EL (cell line): Measurements from ENCODE around the gene CYB561.

ENCODE experiments used
- DNase-seq: peaks from one replicate; pipeline ENCODE4 v3.0.0-alpha.2; 2016

CYB561 gene

DNA sequence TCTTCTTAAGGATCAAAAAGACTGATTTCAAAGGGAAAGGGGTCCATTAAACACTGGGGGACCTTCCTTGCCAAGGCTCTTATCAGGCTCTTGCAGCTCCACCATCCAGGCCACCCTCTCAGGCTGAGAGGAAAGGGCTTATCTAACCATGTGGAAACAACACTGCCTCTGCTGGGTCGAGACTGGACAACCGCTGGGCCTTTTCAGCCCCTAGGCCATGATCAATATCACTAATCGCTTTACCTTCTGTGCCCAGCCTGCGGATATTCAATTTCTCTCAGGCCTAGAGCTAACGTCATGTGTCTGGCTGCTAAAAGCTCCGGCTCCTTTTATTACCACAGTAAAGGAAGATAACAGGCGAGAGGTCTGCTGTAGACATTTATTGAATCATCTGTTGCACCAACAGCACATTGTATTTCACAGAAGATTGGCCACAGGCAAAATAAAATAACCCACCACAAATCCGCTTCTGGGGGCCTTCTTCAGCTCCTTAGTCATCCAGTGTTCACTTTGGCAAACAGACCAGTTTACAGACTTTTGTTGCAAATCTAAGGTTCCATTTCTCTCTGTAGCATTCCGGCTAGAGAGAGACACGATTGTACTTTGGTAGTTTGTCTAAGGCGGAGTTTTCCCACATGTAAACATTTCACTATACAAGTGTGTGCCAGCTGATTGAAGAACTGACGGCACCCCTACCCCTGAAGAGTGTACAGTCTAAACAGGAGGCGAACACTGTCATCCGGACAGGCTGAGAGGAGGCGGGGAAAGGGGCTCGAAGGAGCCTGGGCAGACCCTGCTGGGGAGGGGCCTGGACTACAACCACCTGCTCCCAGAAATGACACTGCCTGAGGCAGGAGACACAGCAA is 13.9 kb downstream of the CYB561 start:
- peak; percentile 62 for DNase-seq

DNA sequence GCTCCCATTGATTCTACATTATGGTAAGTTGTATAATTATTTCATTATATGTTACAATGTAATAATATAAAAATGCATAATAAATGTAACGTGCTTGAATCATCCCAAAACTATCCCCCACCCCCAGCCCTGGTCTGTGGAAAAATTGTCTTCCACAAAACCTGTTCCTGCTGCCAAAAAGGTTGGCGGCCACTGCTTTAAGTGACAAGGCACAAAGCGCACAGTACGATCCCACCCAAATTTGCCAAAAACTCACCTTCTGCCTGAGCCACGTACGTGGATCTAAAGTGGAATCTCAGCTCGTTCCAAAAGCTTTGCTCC is 14.5 kb downstream of the CYB561 start:
- DNase-seq: no peak

DNA sequence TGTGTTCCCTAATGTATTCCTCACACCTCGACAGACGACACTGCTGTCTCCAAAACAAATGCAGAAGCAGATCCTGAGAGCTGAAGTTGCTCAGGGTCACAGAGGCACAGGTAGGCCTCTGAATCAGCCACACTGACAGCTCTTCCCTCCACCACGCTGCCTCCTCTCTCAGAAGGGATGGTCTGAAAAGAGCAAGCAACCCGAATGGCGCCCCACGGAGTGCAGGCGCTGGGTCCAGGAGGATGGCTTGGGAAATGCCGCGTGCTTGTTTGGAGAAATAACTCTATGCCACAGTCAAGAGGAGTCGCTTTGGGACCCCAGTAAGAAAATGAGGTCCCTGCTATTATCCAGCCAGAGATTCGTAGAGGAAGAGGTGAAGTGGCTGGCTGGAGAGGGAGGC is 15.9 kb downstream of the CYB561 start:
- DNase-seq: no peak

DNA sequence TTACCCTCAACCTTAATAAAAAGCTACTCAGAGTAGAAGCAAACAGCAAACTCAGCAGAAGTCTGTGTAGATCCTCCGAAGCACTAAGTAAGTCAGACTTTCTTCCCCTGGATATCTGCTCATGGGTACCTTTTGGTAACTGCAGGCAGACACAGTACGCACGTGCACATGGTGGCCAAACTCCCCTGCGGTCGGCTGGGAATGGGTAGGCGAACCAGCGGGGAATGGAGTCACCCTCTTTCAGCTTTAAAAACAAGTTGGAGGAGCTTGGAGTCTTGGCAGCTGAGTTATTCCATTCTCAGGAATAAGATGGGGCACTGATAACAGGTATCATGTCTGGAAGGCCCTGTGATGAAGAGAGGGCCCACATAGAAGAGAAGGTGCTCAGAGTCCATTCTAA is 16.3 kb downstream of the CYB561 start:
- no peak for DNase-seq

DNA sequence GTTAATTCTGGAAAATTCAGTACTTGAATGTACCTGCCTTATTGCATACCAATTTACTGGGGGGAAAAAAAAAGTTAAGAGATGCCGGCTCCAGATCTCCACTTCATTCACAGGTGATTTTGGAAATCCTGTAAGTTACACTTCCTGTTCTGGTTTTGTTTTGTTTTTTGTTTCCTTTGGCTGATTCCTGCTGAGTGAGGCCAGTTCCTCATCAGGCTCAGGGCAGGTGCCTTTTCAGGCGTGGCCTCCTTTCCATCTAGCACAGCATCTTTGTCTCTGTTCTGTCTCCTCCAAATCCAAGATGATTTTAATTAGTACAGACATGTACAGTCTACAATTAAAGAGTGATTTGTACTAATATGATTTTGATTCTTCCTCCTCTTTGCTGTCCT is 19.2 kb downstream of the CYB561 start:
- DNase-seq: no peak

DNA sequence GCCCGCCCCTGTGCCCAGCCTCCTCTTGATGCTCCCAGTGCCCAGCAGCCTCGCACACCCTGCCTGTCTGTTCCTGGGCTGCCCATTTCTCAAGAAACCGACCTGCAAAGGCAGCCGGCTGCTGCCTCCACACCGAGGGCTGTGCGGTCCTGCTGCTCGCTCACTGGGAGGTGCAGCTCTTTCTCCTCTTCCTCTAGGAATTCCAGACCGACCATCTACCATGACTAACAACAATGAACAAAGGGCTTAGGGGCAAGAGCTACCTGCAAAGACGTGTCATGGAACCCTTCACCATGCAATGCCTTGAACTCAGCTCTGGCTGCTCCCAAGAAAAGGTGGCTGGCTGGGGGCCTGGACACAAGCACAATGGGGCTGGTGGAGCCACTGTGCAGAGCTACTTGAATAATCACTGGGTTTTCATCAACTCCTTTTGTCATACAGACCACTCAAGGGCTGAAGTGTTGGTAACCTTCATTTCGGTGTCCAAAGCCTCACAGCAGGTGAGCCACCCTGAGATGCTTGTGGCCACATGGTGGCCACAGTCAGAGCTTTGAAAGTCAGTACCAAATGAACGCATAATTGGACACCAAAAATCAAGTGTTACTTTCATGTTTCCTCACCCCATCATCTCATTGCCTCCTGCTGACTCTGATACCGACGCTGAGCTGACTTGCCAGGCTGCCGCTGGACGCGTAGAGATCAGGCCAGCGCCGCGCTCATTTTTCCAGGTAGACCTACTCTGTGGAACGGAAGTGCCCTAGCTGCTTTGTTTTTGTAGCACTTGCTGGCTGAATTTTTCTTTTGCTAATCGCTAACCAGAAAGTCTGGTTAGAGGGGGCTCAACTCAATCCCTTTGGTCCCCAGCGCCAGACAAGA is 19.8 kb downstream of the CYB561 start:
- DNase-seq: no peak

DNA sequence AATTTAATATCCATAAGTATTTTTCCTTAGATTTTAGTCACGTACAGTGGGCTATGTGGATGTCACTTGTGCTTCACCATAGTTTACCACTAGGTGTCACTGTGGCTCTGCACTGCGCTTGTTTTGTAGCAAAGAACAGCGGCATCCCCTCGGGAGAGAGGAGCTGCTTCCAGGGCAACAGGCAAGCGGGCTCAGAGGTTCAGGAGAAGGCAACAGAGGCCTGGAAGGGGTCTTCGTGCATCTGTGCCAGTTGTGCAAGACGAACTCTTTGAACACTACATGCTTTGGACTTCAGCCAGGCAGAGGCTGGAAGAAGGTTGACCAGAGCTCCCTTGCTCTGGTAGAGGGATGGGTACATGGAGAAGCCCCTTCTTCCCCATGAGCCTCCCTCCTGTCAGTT is 20.6 kb downstream of the CYB561 start:
- peak; percentile 81 for DNase-seq

DNA sequence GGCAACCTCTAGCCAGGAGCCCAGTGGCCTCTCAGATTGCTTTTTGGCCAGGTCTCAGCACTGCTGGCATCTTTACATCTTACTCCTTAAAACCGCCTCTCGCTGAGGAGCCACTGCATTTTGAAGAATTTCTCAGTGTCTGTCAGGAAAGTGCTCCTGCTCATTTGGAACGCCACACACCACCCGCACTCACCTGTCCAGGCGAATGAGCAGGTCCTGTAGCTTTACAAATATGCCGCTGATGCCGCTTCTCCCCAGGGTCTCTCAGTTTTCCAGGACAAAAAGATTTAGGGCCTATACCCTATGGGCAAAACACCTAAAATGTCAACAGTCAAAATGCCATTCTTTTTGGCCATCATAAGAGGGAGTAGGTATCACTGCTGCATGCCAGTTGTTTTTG is 22.1 kb downstream of the CYB561 start:
- no peak for DNase-seq

DNA sequence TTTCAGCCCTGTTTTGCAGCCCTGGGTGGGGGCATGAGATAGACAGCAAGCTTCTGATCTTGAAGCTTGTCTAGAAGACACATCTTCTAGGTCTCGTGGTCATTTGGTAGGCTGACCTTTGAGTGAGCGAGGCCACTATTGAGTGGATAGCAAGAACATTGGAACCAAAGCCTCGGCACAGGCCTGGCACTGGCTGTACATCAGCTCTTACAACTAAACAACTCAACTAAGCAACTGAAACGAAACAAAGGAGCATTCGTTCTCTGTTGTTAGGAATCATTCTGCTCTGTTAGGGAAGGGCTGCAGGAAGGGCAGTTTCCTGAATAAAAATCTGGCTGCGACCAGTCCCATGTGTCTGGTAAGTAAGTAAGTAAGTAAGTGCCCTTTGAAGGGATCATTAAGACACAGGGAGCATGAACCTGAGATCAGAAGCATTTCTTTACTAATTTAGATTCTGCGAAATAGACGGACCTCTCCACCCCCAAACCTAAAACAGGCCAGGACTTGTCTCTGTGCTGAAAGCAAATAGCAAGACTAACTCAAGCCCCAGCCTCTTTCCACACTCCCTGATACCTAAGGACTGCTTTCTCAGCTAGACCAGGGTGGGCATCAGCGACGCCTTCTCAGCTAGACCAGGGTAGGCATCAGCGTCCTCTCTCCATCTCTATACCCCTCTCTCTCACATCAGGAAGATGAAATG is 22.7 kb downstream of the CYB561 start:
- no peak for DNase-seq

DNA sequence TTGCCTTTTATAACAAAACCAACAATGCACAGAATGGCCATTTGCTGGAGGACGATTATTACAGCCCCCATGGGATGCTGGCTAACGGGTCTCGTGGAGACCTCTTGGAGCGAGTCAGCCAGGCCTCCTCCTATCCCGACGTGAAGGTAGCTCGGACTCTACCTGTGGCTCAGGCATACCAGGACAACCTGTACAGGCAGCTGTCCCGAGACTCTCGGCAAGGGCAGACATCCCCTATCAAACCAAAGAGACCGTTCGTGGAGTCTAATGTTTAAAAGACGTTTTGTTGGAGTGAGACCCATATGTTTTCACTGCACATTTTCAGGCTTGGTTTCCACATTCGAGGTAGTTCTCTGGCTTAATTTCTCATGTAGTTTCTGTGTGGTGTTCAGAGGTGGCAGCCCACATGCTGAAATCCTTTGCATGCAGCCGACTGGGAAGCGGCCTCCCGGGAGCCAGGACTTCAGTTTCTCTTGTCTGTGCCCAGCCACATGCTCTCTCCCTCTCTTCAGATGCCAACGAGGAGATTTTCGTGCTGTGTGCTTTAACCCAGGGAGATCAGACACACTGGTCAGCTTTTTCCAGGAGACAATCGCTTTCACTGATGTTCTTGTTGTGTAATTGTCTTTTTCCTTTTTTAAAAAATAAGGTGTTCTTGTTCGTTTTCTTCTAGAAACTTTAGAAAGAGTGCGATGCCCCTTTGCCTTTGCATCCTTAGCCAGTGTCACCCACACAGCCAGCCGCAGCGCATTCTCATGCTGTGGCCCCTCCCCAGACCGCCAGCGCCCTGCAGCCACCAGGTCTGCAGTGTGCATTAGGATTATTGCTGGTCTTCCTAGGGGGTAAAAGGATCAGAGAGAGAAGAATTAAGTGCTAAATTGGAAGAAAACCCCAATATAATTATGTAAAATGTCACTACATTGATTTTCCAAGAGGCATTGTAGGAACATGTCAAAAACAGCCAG is 24.1 kb downstream of the CYB561 start:
- no peak for DNase-seq

DNA sequence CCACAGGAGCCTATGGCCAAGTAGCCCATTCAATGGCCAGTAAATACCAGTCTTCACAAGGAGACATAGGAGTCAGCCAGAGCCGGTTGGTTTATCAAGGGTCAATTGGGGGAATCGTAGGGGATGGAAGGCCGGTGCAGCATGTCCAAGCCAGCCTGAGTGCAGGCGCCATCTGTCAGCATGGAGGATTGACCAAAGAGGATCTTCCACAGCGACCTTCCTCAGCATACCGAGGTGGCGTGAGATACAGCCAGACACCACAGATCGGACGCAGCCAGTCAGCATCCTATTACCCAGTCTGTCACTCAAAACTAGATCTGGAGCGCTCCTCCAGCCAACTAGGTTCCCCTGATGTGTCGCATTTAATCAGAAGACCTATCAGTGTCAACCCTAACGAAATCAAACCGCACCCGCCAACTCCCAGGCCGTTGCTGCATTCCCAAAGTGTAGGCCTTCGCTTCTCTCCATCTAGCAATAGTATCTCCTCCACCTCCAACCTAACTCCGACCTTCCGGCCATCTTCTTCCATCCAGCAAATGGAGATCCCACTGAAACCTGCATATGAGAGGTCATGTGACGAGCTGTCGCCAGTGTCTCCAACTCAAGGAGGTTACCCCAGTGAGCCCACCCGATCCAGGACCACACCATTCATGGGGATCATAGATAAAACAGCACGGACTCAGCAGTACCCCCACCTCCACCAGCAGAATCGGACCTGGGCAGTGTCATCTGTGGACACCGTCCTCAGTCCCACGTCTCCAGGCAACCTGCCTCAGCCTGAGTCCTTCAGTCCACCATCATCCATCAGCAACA is 25.0 kb downstream of the CYB561 start:
- DNase-seq: no peak

DNA sequence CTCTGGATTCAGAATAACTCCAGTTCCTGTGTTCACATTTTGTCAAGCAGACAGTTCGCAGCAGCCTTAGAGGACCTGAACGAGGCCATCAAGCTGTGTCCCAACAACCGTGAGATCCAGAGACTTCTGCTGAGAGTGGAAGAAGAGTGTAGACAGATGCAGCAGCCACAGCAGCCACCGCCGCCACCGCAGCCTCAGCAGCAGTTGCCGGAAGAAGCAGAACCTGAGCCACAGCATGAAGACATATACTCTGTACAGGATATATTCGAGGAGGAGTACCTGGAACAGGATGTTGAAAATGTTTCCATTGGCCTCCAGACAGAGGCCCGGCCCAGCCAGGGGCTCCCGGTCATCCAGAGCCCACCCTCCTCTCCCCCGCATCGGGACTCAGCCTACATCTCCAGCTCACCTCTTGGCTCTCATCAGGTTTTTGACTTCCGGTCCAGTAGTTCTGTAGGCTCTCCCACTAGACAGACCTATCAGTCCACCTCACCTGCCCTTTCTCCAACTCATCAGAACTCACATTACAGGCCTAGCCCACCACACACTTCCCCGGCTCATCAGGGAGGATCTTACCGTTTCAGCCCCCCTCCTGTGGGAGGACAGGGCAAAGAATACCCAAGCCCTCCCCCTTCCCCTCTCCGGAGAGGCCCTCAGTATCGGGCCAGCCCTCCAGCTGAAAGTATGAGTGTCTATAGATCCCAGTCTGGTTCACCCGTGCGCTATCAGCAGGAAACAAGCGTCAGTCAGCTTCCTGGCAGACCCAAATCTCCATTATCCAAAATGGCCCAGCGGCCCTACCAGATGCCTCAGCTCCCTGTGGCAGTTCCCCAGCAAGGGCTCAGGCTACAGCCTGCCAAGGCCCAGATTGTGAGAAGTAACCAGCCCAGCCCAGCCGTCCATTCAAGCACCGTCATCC is 25.9 kb downstream of the CYB561 start:
- DNase-seq: no peak

DNA sequence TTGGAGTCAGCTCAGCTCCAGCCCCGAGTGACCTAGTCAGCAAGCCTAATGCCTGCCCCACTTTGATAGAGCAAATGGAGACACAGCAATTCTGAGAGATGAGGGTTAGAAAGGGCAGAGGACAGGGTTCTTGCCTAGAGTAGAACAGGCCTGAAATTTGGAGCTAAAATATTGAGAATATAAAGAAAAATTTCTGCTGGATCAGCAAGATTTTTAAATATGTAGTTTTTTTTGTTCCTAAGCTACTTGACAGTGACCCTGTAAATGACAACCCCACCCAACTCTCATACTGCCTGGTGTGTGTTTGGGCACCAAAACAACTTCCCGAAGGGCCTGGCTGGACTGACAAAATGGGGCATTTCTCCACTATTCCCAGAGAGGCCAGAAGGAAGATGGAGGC is 26.7 kb downstream of the CYB561 start:
- DNase-seq: no peak

DNA sequence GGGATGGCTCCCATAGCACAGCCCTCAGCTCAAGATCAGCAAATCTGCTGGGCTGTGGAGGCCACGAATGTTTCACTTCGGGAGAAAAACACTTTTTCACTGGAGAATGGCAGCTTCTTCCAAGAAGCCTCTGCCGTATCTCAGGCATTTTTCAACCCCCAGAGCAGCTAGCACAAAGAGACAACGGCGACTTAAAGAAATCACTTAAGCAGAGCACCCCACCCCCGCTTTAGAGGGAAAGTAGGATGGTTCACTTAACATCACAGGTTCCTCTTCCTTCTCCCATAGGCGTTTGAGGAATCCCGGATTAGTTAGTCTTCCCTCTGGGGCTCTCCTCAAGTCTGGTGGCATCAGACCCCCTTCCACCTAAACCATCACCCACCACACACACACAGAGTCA is 27.6 kb downstream of the CYB561 start:
- no peak for DNase-seq

DNA sequence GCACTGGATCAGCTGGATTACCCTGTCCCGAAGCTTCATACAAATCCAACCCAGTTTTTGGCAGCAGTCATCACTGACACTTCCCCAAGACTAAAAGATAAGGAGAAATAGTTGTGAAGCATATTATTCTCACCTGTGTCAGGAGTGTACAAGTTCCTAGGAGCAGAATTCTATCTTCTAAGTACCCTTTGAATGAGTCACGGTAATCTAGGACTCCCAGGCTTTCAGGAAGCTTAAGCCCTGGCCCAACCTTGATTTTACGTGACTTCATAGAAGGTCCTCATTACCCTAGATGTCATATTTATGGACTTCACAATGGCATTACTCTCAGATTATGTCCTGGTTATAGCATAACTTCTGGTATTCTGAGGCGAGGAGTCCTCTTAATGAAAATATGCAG is 31.9 kb downstream of the CYB561 start:
- DNase-seq: no peak

DNA sequence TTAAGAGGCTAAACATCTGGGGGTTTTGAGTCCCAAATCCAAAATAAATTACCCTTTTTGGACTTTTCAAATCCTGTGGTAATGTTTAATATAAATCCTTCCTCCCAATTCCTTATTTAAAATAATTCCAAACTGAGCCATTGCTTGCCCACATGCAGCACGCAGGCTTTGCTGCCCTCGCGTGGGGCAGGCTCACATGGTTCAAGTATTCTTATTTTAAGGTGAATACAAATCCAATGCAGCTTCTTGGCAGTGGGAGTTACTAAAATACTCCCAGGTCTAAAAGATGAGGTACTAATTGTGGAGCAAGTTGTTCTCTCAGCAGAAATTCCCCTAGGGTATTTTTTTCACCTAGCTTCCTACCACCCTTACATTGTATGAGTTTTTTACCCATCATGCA is 33.0 kb downstream of the CYB561 start:
- no peak for DNase-seq

DNA sequence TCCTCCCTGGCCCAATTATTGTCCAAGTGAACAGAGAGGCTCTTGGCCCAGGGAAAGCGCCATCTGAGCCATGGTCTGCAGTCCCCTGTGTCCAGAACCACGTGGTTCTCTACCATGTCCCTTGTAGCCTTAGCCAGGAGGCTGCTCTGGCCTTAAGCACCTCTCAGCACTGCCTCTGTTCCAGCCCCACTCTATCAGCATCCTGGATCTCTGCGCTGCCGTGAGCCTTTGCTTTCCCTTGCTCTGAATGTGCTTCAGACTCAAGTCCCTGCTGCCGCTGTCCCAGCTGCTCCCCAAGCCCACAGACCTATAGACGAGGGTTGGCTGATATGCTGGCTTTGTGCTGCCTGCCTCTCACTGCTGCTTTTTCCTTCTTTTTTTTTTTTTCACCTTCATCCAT is 33.9 kb downstream of the CYB561 start:
- no peak for DNase-seq

DNA sequence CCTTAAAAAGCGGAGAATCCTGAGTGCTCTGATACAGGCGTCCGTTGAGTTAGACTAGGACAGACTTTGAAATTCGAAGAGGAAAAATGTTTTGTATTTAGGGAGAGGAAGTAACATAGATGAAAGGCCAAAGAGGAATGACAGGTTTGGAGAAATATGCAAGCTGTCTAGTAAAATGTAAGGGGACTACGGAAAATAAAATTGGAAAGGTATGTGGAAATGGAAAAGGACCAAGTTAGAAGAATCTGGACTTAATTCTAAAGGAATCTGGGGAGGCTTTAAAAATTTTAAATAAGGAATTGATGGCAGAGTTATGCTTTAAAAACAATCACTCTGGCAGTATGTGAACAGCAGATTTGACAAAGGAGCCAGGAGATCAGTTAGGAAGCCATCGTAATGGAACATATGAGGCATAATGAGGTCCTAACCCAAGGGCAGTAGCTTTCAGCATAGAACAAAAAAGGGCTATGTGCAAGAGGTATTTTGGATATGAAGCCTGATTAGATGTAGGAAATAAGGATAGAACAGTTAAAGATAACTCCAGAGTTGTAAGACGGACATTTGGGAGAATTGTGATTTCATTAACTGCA is 38.3 kb downstream of the CYB561 start:
- DNase-seq: no peak

DNA sequence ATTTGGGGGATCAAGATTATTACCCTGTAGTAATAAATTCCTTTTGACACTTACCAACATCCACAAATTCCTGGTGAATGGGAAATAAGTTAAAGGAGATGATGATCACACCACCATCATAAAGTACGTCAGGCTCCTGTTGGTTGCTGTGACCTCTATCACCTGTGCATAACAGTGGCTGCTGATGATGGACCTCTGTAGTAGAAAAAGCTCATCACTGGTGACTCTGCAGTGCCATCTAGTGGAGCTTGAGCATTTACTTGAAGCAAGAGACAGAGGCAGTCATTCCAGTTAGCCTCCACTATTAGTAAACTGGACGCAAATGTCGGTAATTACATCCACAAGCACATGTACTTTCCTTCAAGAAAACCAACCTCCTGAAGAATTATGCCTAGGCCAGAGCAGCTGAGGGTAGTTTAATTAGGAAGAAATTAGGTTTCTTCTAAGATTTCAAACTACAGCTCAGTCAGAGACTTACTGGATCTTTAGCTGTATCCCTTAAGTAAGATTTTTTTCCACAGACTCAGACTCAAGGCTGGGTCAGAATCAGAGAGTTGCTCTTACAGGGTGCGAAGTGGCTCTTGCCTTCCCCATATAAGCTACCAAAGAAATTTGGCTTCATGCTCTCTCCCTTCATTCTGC is 39.3 kb downstream of the CYB561 start:
- peak; percentile 90 for DNase-seq
